ENCODE data around the gene SLC20A1.
A peak's percentile ranks its signal among the peaks of the same experiment; 100 is the strongest.

Gene SLC20A1

DNA sequence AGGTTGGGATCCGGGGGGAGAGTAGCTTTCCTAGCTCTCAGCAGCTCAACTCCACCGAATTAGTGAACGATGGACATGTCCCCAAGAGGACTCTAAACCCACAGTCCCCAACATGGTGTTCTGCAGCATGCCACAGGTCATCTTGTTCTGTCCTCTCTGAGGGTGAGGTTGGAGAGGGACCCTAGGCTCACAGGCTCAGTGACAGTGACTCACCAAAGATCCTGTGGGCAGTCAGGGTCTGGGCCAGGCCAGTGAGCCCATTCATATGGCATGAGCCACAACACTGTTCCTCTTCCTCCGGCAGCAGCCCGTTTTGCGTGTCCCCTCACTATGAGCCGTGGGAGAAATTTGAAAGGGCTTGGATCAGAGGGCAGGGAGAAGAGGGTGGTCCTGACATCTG, 2.8 kb upstream of the SLC20A1 start:
- H3K9me2 ChIP-seq (replicated peaks; ENCODE audit: control insufficient read depth, low read length): no peaks in the 10 kb centered on the region
- no peak overlapping the region for H3K4me2 ChIP-seq (ENCODE audit: low read length)
- H3K27ac ChIP-seq (ENCODE audit: low read depth, low read length): no peak overlapping the region
- 0 out of 2 replicates have a peak, but pooled peaks cover 2% of the 10 kb centered on the region for H3F3A ChIP-seq (ENCODE audit: control insufficient read depth, insufficient read depth)
- H3K4me1 ChIP-seq (ENCODE audit: control insufficient read depth, low read length): peaks cover 22% of the 10 kb centered on the region
- H3K9me3 ChIP-seq (ENCODE audit: control insufficient read depth, insufficient read depth, low read length): no peaks in the 10 kb centered on the region
- peaks cover 33% of the 10 kb centered on the region for H3K79me2 ChIP-seq (ENCODE audit: control insufficient read depth, low read length)
- TF ChIP-seq EZH2phosphoT487 (IDR thresholded peaks at IDR 0.05; ENCODE audit: borderline replicate concordance, low read length): no peak
- TF ChIP-seq, protein P1, sequence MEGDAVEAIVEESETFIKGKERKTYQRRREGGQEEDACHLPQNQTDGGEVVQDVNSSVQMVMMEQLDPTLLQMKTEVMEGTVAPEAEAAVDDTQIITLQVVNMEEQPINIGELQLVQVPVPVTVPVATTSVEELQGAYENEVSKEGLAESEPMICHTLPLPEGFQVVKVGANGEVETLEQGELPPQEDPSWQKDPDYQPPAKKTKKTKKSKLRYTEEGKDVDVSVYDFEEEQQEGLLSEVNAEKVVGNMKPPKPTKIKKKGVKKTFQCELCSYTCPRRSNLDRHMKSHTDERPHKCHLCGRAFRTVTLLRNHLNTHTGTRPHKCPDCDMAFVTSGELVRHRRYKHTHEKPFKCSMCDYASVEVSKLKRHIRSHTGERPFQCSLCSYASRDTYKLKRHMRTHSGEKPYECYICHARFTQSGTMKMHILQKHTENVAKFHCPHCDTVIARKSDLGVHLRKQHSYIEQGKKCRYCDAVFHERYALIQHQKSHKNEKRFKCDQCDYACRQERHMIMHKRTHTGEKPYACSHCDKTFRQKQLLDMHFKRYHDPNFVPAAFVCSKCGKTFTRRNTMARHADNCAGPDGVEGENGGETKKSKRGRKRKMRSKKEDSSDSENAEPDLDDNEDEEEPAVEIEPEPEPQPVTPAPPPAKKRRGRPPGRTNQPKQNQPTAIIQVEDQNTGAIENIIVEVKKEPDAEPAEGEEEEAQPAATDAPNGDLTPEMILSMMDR (IDR thresholded peaks at IDR 0.05; ENCODE audit: low read depth, low read length, poor library complexity, severe bottlenecking): no peak
- H3K27me3 ChIP-seq (ENCODE audit: control insufficient read depth, low read length): no peaks in the 10 kb centered on the region
- H3K4me3 ChIP-seq (ENCODE audit: low read length): no peak overlapping the region
- H3K36me3 ChIP-seq (ENCODE audit: control insufficient read depth, low read length): peaks cover 21% of the 10 kb centered on the region
- H4K20me1 ChIP-seq (ENCODE audit: control insufficient read depth, insufficient read depth, low read depth, low read length): peaks cover 4% of the 10 kb centered on the region; the same call in 1 of the 2 replicates

DNA sequence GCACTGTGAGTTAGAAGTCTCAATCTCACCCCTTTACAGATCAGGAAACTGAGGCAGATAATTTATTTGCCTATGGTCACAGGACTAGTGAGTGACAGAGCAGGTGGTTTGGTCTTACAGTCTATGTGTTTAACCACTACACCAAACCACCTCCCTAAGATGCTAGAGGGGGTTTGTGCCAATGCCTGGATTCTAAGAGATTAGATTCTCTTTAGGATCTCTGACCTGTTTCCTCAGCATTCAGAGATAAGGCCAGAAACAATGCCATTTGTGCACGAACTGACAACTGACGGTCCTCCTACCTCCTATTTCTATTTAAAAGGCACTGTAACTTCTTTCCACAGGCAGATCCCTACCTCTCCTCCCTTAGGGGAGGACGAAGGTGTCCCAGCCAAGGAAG, 2.3 kb upstream of the SLC20A1 start:
- H3K4me1 ChIP-seq (ENCODE audit: control insufficient read depth, low read length): peaks cover 27% of the 10 kb centered on the region
- peaks cover 26% of the 10 kb centered on the region for H3K36me3 ChIP-seq (ENCODE audit: control insufficient read depth, low read length)
- no peak overlapping the region for H3K27ac ChIP-seq (ENCODE audit: low read depth, low read length)
- H3K4me2 ChIP-seq (ENCODE audit: low read length): peak overlapping the region; percentile 92; the same call in 1 of the 2 replicates
- H4K20me1 ChIP-seq (ENCODE audit: control insufficient read depth, insufficient read depth, low read depth, low read length): peaks cover 10% of the 10 kb centered on the region; the same call in 1 of the 2 replicates
- TF ChIP-seq, protein P1 (IDR thresholded peaks at IDR 0.05; ENCODE audit: low read depth, low read length, poor library complexity, severe bottlenecking): no peak
- TF ChIP-seq EZH2phosphoT487 (IDR thresholded peaks at IDR 0.05; ENCODE audit: borderline replicate concordance, low read length): no peak
- H3K9me2 ChIP-seq (replicated peaks; ENCODE audit: control insufficient read depth, low read length): no peaks in the 10 kb centered on the region
- H3K27me3 ChIP-seq (ENCODE audit: control insufficient read depth, low read length): no peaks in the 10 kb centered on the region
- H3F3A ChIP-seq (ENCODE audit: control insufficient read depth, insufficient read depth): 0 out of 2 replicates have a peak, but pooled peaks cover 2% of the 10 kb centered on the region
- no peaks in the 10 kb centered on the region for H3K9me3 ChIP-seq (ENCODE audit: control insufficient read depth, insufficient read depth, low read length)
- peaks cover 38% of the 10 kb centered on the region for H3K79me2 ChIP-seq (ENCODE audit: control insufficient read depth, low read length)
- H3K4me3 ChIP-seq (ENCODE audit: low read length): no peak overlapping the region

- Histone ChIP-seq H3K27ac (ENCODE audit: low read depth, low read length) (peak overlapping the region; percentile 57; the same call in 1 of the 2 replicates), H4K20me1 (ENCODE audit: control insufficient read depth, insufficient read depth, low read depth, low read length) (peaks cover 17% of the 10 kb centered on the region), H3K9me2 (replicated peaks; ENCODE audit: control insufficient read depth, low read length) (no peaks in the 10 kb centered on the region), H3F3A (ENCODE audit: control insufficient read depth, insufficient read depth) (0 out of 2 replicates have a peak, but pooled peaks cover 2% of the 10 kb centered on the region), H3K79me2 (ENCODE audit: control insufficient read depth, low read length) (peaks cover 47% of the 10 kb centered on the region), H3K4me2 (ENCODE audit: low read length) (peak overlapping the region; percentile 92), H3K9me3 (ENCODE audit: control insufficient read depth, insufficient read depth, low read length) (no peaks in the 10 kb centered on the region), H3K4me1 (ENCODE audit: control insufficient read depth, low read length) (peaks cover 36% of the 10 kb centered on the region), H3K36me3 (ENCODE audit: control insufficient read depth, low read length) (peaks cover 35% of the 10 kb centered on the region), H3K27me3 (ENCODE audit: control insufficient read depth, low read length) (no peaks in the 10 kb centered on the region), H3K4me3 (ENCODE audit: low read length) (peak overlapping the region; percentile 80)
- TF ChIP-seq EZH2phosphoT487 (IDR thresholded peaks at IDR 0.05; ENCODE audit: borderline replicate concordance, low read length): no peak
- TF ChIP-seq, protein P1 (IDR thresholded peaks at IDR 0.05; ENCODE audit: low read depth, low read length, poor library complexity, severe bottlenecking): no peak
These were observed 1.4 kb upstream of the SLC20A1 start for GRCh38 chr2:112644155-112644932.
